SU-DHL-6 (cell line): ENCODE data around the gene DNAH12.

Experiments
- H2AFZ ChIP-seq: fragments of 200-600 bp; sonication (generic); 2 replicates; pipeline ENCODE4 v1.6.1; 2014; ENCODE audit warnings: low read depth, mild to moderate bottlenecking, moderate library complexity, mixed read lengths, antibody characterized with exemption, low read length; ENCODE audit not compliant: severe bottlenecking
- H3F3A ChIP-seq: fragments of 200-600 bp; shearing (Covaris generic); 2 replicates; pipeline ENCODE4 v1.6.0; 2016; ENCODE audit warnings: antibody characterized with exemption, mild to moderate bottlenecking; ENCODE audit not compliant: insufficient read depth
- H3K27ac ChIP-seq: fragments of 200-600 bp; sonication (generic); 2 replicates; pipeline ENCODE4 v1.5.1; 2016; ENCODE audit warnings: low read depth, mild to moderate bottlenecking, low read length, moderate library complexity, mixed read lengths
- H3K27me3 ChIP-seq: fragments of 200-600 bp; sonication (generic), shearing (Covaris generic); 2 replicates; pipeline ENCODE4 v1.6.0; 2014; ENCODE audit warnings: mild to moderate bottlenecking, low read length
- H3K36me3 ChIP-seq: fragments of 200-600 bp; sonication (generic); 2 replicates; pipeline ENCODE4 v1.6.1; 2014; ENCODE audit warnings: mild to moderate bottlenecking, low read length, mixed read lengths
- H3K4me2 ChIP-seq: fragments of 300-600, 200-600 bp; shearing (Covaris generic), sonication (generic); 2 replicates; pipeline ENCODE4 v1.6.0; 2014; ENCODE audit warnings: low read length, low read depth, mild to moderate bottlenecking; ENCODE audit not compliant: poor library complexity, severe bottlenecking
- H3K4me3 ChIP-seq: fragments of 200-600 bp; sonication (generic); 2 replicates; pipeline ENCODE4 v1.5.1; 2014; ENCODE audit warnings: antibody characterized with exemption, low read length, mild to moderate bottlenecking, mixed read lengths; ENCODE audit not compliant: insufficient read depth, poor library complexity, severe bottlenecking
- H3K79me2 ChIP-seq: fragments of 200-600 bp; sonication (generic); 2 replicates; pipeline ENCODE4 v1.6.1; 2014; ENCODE audit warnings: mild to moderate bottlenecking, low read length, moderate library complexity; ENCODE audit not compliant: insufficient read depth
- H3K9ac ChIP-seq: fragments of 200-600 bp; sonication (generic); 2 replicates; pipeline ENCODE4 v1.7.0; 2014; ENCODE audit warnings: mild to moderate bottlenecking, low read length
- H3K9me2 ChIP-seq: fragments of 200-600 bp; sonication (generic); replicated peaks from 2 replicates; pipeline ENCODE4 v1.6.1; 2014; ENCODE audit warnings: low read length; ENCODE audit not compliant: insufficient read depth
- H3K9me3 ChIP-seq: fragments of 200-600 bp; sonication (generic); 2 replicates; pipeline ENCODE4 v1.6.1; 2014; ENCODE audit warnings: low read length, mixed read lengths; ENCODE audit not compliant: insufficient read depth
- H4K20me1 ChIP-seq: fragments of 200-600 bp; sonication (generic); 2 replicates; pipeline ENCODE4 v1.6.1; 2014; ENCODE audit warnings: low read depth, mild to moderate bottlenecking, antibody characterized with exemption, low read length, moderate library complexity, mixed read lengths
- CTCF ChIP-seq: fragments of 200-600 bp; sonication (generic); IDR thresholded peaks from one replicate; pipeline ENCODE4 v1.5.1; 2017; ENCODE audit warnings: antibody characterized with exemption, mild to moderate bottlenecking, low read length, moderate library complexity; ENCODE audit not compliant: insufficient read depth, poor library complexity, severe bottlenecking
- EZH2phosphoT487 ChIP-seq: fragments of 200-600 bp; sonication (generic), shearing (Covaris generic); conservative IDR thresholded peaks from 2 replicates; pipeline ENCODE4 v1.6.1; 2018; ENCODE audit warnings: mild to moderate bottlenecking, antibody characterized with exemption, low read length, moderate library complexity, mixed read lengths

The DNAH12 gene

GRCh38 chr3:57555306-57555705 is 11.2 kb upstream of the DNAH12 start:
- Histone ChIP-seq H3K4me2 (peak overlapping the region; percentile 89), H4K20me1 (peaks cover 4% of the 10 kb centered on the region; the same call in 1 of the 2 replicates), H3K4me3 (peak overlapping the region; percentile 81), H3K9me2 (no peaks in the 10 kb centered on the region), H3K36me3 (peaks cover 7% of the 10 kb centered on the region; the same call in 1 of the 2 replicates), H3K9ac (peak overlapping the region; percentile 84), H3F3A (no peaks in the 10 kb centered on the region), H3K27ac (peak overlapping the region; percentile 83), H3K9me3 (no peaks in the 10 kb centered on the region), H2AFZ (peak overlapping the region; percentile 80), H3K79me2 (peaks cover 40% of the 10 kb centered on the region), H3K27me3 (no peaks in the 10 kb centered on the region)
- TF ChIP-seq EZH2phosphoT487 (no peak), CTCF (no peak)

- Histone ChIP-seq H3K27ac (no peak overlapping the region), H3K9me2 (no peaks in the 10 kb centered on the region), H4K20me1 (no peaks in the 10 kb centered on the region), H3K4me3 (no peak overlapping the region), H3K4me2 (no peak overlapping the region), H3K79me2 (no peaks in the 10 kb centered on the region), H3K27me3 (no peaks in the 10 kb centered on the region), H3F3A (0 out of 2 replicates have a peak, but pooled peaks cover 3% of the 10 kb centered on the region), H3K36me3 (no peaks in the 10 kb centered on the region), H3K9ac (no peak overlapping the region), H3K9me3 (no peaks in the 10 kb centered on the region), H2AFZ (no peak overlapping the region)
- TF ChIP-seq EZH2phosphoT487 (no peak), CTCF (no peak)
Observed at GRCh38 chr3:57546616-57547015, 2.5 kb upstream of the DNAH12 start.

- Histone ChIP-seq H3K27ac (no peak overlapping the region), H3K4me2 (no peak overlapping the region), H3K9me2 (no peaks in the 10 kb centered on the region), H3K9ac (no peak overlapping the region), H3K36me3 (no peaks in the 10 kb centered on the region), H3K79me2 (no peaks in the 10 kb centered on the region), H3F3A (0 out of 2 replicates have a peak, but pooled peaks cover 3% of the 10 kb centered on the region), H3K9me3 (no peaks in the 10 kb centered on the region), H3K4me3 (no peak overlapping the region), H4K20me1 (no peaks in the 10 kb centered on the region), H2AFZ (no peak overlapping the region), H3K27me3 (no peaks in the 10 kb centered on the region)
- TF ChIP-seq CTCF (no peak), EZH2phosphoT487 (no peak)
Observed at GRCh38 chr3:57545636-57546268, 1.6 kb upstream of the DNAH12 start.
